GM18868 (cell line): Measurements from ENCODE around the gene SPAG6.

Source experiments
- ATAC-seq: cut with Tn5 transposase; IDR thresholded peaks from one replicate; pipeline ENCODE4 v1.9.1; 2021; ENCODE audit warnings: mild to moderate bottlenecking, moderate library complexity; ENCODE audit not compliant: unreplicated experiment

Gene SPAG6

GRCh38 chr10:22455068-22455857, 110.0 kb downstream of the SPAG6 start:
- peak; percentile 60 for ATAC-seq

DNA sequence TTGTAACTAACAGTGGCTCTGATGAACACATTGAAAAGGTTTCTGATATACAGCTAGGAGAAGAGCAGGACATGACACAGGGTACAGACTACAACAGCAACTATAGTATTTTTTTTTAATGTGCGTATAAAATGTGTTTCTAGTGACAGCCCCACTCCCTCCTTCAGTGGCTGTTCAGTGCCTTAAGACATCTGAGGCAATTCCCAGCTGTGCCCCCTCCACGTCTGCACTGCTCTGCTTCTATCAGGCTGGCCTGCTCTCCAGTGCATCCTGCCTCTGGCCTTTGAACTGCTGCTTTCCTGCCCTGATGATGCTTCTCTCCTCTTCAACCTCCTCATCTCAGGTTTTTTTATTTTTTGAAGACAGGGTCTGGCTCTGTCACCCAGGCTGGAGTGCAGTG, 111.2 kb downstream of the SPAG6 start:
- no peak for ATAC-seq

GRCh38 chr10:22458272-22459038, 113.2 kb downstream of the SPAG6 start:
- ATAC-seq, result no peak

DNA sequence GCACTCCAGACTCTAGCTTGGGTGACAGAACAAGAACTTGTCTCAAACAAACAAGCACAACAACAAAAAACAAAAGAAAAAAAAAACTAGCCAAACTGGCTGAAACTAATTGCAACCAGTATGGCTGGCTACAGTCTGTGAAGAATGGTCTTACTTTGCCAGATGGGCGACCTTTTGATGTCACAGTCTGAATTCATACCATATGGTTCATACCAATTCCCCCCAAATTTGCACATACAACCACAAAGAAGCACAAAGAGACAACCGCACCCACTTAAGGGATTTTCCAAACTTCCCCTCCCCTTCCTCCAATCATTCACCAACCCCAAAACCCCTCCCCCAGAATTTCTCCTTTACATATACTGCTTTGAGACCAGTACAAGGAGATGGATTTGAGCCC, 114.2 kb downstream of the SPAG6 start:
- ATAC-seq, result no peak

- ATAC-seq, result no peak
Measured at GRCh38 chr10:22460101-22460500, 114.8 kb downstream of the SPAG6 start.

- ATAC-seq, result no peak
Measured at GRCh38 chr10:22460531-22461403, 115.5 kb downstream of the SPAG6 start.

DNA sequence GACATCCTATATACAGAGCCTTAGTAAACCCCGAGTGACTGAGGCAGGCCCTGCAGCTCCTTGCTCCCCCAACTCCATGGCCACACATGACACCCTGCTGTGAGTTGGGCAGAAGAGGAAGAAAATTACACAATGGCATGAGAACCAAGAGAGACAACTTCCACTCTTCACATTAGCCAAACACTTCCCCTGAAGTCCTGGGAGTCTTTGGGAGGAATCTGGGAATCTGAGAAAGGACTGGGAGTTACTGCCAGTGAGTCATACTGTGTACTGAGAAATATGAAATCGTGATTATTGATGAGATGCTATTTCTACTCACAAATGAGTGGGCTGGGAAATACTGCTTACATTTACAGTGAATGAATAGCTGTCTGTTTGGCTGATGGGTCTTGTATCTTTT, 116.6 kb downstream of the SPAG6 start:
- no peak for ATAC-seq

- ATAC-seq, result no peak
Measured at GRCh38 chr10:22463255-22463654, 118.0 kb downstream of the SPAG6 start.

DNA sequence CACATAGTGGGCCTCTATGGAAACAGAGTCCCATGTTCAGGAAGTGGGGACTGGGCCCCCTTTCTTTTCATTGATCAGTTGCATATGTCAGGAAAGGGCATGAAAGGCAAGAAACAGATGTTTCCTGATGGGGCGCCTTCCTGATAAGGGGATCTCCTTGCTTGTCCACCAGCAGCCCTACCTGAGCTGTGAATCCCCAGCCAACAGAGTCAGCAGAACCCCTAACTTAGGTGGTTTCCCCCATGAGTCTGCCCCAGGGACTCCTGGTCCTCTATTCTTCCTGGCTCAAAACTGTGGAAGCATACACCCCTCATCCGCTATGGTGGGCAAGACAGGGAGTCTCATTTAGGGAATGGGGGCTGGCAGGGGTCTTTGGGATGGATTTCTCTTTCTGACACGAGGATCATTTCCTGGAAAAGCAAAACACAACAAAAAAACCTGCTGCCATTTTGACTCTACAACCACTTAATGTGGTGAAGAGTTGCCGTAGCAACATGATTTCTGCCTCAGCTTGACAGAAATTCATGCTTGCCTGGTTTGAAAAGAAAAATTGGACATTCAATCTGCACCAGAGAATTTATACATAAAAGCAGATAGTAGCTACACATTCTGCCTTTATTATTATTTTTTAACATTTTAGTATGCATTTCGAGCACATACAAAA, 119.8 kb downstream of the SPAG6 start:
- ATAC-seq, result peak; percentile 81

GRCh38 chr10:22466763-22467334, 121.6 kb downstream of the SPAG6 start:
- no peak for ATAC-seq
